ENCODE results near the gene GRPEL1. TPM values are rescaled to one million over a fixed set of nuclear protein-coding genes. Genes with fewer than 3 reads are reported as not detected.

Gene GRPEL1
- total and polyA plus RNA-seq, 2 of the 13 experiments (the other 11 are each of a cell fraction or from before 2014, with no cell fraction given) = 32.3 to 141 TPM

DNA sequence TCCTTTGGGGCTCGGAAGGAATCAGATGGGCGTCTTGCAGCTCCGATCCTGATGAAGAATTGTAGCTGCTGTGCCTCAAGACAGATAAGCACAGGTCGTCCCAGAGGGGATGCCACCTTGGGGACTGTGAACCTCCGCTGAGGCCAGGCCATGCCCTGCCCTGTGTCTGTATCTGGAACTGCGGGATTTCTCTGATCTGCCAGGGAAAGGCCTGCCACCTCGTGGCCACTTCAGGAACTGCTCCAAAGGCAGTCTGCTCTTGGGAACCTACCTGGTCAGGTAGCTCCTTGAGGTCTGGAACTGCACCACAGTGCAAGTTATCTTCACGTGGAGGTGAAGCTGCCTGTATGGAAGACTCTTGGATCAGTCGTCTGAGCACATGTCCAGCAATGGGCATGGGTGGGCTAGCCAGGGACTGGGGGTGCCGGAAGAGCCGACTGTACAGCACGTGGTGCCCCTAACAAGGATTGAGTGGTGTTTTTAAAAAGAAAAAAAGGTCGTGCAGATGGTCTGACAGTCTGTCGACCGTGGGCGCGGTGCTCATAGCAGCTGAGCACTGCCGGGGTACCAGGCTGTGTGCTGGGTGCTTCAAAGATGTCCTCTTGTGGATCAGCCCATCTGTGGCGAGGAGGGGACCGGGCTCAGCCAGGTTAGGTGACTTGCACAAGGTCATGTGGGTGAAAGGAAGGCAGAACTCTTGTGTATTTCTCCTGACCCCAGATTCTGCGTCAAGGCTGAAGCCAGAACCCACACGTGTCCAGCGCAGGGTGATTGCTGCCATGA is 3.1 kb upstream of the GRPEL1 start (continued):
- TF ChIP-seq STAG1 (CRISPR knock-in tag; IDR thresholded peaks at IDR 0.05) (peak; percentile 95), ERF (CRISPR knock-in tag; IDR thresholded peaks at IDR 0.05) (peak; percentile 79), KLF13 (CRISPR knock-in tag; IDR thresholded peaks at IDR 0.05) (no peak), CBX1 (IDR thresholded peaks at IDR 0.05; ENCODE audit: low read depth) (no peak), ZNF768 (CRISPR knock-in tag; IDR thresholded peaks at IDR 0.05) (no peak), SAP130 (CRISPR knock-in tag; IDR thresholded peaks at IDR 0.05; ENCODE audit: low read depth) (peak; percentile 71), ZNF335 (CRISPR knock-in tag; IDR thresholded peaks at IDR 0.05) (no peak), ZNF670 (CRISPR knock-in tag; IDR thresholded peaks at IDR 0.05; ENCODE audit: borderline replicate concordance) (peak; percentile 68; the same call in 1 of the 2 replicates), ZSCAN21 (CRISPR knock-in tag; IDR thresholded peaks at IDR 0.05; ENCODE audit: borderline replicate concordance) (0 out of 2 replicates have a peak, but pooled peaks have one; percentile 26), ZNF260 (CRISPR knock-in tag; IDR thresholded peaks at IDR 0.05; ENCODE audit: borderline replicate concordance, low read depth) (no peak), KDM3A (CRISPR knock-in tag; IDR thresholded peaks at IDR 0.05; ENCODE audit: low read depth) (peak; percentile 35; the same call in 1 of the 2 replicates), ZNF547 (CRISPR knock-in tag; IDR thresholded peaks at IDR 0.05) (peak; percentile 26; the same call in 1 of the 2 replicates), HDAC2 (CRISPR knock-in tag; IDR thresholded peaks at IDR 0.05) (peak; percentile 53; the same call in 1 of the 2 replicates), ETV5 (CRISPR knock-in tag; IDR thresholded peaks at IDR 0.05; ENCODE audit: borderline replicate concordance) (peak; percentile 40; the same call in 1 of the 2 replicates), SMAD3 (CRISPR knock-in tag; IDR thresholded peaks at IDR 0.05) (peak; percentile 60; the same call in 1 of the 2 replicates)
- TF ChIP-seq, protein P1, sequence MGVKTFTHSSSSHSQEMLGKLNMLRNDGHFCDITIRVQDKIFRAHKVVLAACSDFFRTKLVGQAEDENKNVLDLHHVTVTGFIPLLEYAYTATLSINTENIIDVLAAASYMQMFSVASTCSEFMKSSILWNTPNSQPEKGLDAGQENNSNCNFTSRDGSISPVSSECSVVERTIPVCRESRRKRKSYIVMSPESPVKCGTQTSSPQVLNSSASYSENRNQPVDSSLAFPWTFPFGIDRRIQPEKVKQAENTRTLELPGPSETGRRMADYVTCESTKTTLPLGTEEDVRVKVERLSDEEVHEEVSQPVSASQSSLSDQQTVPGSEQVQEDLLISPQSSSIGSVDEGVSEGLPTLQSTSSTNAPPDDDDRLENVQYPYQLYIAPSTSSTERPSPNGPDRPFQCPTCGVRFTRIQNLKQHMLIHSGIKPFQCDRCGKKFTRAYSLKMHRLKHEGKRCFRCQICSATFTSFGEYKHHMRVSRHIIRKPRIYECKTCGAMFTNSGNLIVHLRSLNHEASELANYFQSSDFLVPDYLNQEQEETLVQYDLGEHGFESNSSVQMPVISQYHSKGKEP (CRISPR knock-in tag; IDR thresholded peaks at IDR 0.05) = no peak
- TF ChIP-seq, protein P2, sequence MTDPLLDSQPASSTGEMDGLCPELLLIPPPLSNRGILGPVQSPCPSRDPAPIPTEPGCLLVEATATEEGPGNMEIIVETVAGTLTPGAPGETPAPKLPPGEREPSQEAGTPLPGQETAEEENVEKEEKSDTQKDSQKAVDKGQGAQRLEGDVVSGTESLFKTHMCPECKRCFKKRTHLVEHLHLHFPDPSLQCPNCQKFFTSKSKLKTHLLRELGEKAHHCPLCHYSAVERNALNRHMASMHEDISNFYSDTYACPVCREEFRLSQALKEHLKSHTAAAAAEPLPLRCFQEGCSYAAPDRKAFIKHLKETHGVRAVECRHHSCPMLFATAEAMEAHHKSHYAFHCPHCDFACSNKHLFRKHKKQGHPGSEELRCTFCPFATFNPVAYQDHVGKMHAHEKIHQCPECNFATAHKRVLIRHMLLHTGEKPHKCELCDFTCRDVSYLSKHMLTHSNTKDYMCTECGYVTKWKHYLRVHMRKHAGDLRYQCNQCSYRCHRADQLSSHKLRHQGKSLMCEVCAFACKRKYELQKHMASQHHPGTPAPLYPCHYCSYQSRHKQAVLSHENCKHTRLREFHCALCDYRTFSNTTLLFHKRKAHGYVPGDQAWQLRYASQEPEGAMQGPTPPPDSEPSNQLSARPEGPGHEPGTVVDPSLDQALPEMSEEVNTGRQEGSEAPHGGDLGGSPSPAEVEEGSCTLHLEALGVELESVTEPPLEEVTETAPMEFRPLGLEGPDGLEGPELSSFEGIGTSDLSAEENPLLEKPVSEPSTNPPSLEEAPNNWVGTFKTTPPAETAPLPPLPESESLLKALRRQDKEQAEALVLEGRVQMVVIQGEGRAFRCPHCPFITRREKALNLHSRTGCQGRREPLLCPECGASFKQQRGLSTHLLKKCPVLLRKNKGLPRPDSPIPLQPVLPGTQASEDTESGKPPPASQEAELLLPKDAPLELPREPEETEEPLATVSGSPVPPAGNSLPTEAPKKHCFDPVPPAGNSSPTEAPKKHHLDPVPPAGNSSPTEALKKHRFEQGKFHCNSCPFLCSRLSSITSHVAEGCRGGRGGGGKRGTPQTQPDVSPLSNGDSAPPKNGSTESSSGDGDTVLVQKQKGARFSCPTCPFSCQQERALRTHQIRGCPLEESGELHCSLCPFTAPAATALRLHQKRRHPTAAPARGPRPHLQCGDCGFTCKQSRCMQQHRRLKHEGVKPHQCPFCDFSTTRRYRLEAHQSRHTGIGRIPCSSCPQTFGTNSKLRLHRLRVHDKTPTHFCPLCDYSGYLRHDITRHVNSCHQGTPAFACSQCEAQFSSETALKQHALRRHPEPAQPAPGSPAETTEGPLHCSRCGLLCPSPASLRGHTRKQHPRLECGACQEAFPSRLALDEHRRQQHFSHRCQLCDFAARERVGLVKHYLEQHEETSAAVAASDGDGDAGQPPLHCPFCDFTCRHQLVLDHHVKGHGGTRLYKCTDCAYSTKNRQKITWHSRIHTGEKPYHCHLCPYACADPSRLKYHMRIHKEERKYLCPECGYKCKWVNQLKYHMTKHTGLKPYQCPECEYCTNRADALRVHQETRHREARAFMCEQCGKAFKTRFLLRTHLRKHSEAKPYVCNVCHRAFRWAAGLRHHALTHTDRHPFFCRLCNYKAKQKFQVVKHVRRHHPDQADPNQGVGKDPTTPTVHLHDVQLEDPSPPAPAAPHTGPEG (CRISPR knock-in tag; IDR thresholded peaks at IDR 0.05) = no peak
- TF ChIP-seq, protein P3, sequence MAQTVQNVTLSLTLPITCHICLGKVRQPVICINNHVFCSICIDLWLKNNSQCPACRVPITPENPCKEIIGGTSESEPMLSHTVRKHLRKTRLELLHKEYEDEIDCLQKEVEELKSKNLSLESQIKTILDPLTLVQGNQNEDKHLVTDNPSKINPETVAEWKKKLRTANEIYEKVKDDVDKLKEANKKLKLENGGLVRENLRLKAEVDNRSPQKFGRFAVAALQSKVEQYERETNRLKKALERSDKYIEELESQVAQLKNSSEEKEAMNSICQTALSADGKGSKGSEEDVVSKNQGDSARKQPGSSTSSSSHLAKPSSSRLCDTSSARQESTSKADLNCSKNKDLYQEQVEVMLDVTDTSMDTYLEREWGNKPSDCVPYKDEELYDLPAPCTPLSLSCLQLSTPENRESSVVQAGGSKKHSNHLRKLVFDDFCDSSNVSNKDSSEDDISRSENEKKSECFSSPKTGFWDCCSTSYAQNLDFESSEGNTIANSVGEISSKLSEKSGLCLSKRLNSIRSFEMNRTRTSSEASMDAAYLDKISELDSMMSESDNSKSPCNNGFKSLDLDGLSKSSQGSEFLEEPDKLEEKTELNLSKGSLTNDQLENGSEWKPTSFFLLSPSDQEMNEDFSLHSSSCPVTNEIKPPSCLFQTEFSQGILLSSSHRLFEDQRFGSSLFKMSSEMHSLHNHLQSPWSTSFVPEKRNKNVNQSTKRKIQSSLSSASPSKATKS (CRISPR knock-in tag; IDR thresholded peaks at IDR 0.05) = no peak

Measured in HepG2 (cell line).